Ovary (tissue), 3 donors: ENCODE data around the gene IP6K2.

ENCODE experiments used
- CTCF ChIP-seq, 3 donors: fragments of 450-650 bp in 2 of 3; fragments of 200-600 bp in 1 of 3; IDR thresholded peaks; one replicate each; pipeline versions ENCODE4 v1.5.1 to v1.8.0; 2016 to 2022; ENCODE audit warnings: antibody characterized with exemption in 3 of 3, mild to moderate bottlenecking in 1 of 3
- EP300 ChIP-seq: sonication (generic); formaldehyde crosslinking; IDR thresholded peaks from one replicate; pipeline ENCODE4 v1.6.1; 2017; ENCODE audit warnings: antibody characterized with exemption
- POLR2A ChIP-seq: fragments of 450-650 bp; IDR thresholded peaks from one replicate; pipeline ENCODE4 v1.6.1; 2017; ENCODE audit warnings: antibody characterized with exemption, mild to moderate bottlenecking, moderate library complexity
- donor health status: DM: no; HTN: no; CAD: no.

DNA sequence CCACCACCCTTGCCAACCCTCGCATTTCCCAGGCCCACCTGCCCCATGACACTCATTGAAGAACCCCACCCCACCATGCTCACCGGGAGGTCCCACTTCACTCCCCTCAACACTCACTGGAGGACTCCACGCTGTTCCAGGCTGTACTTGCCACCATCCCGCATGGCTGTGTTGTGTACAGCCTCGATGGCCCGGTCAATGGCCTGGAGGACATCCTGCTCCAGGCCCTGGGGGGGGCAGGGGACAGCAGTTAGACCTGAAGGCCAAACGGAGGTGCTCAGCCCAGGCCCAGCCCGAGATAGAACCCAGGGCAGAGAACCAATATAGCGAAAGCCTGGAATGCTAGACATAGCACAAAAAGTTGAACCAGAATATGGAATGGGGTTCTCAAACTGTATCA, 34.2 kb downstream of the IP6K2 start:
- TF ChIP-seq CTCF (IDR thresholded peaks at IDR 0.05) (no peak), EP300 (no peak), POLR2A (no peak)
